Measurements from ENCODE around the gene ANKRD45. TPM values are rescaled to one million over a fixed set of nuclear protein-coding genes. Genes with fewer than 3 reads are reported as not detected.
"Not testable (repeated sequence)": the region's sequence is repeated elsewhere in the genome, so short reads cannot be mapped to it uniquely, and the experiment has no call there.

Gene ANKRD45
- total and polyA plus RNA-seq, 8 donors: 0.15 to 0.19 TPM; not detected in 6

GRCh38 chr1:173568483-173568882 lies 101.2 kb downstream of the ANKRD45 start:
- H3K27ac ChIP-seq: no peak overlapping the region
- H3K4me1 ChIP-seq: no peaks in the 10 kb centered on the region
- H3K4me3 ChIP-seq: no peak overlapping the region
- peaks cover 0 to 5% (median 0%) of the 10 kb centered on the region in 4 donors for H3K9me3 ChIP-seq
- H3K27me3 ChIP-seq: no peaks in the 10 kb centered on the region
- H3K36me3 ChIP-seq: no peaks in the 10 kb centered on the region
- intact Hi-C loops (cut with DNase I; ENCODE audit: low total_unique reads): no loop called here
- no peak for DNase-seq
- 72 to 94% (median 90%) methylated on average over 1 of the region's 1 CpG for WGBS, 5 donors
- TF ChIP-seq EP300 (IDR thresholded peaks at IDR 0.05): no peak
- no peak for TF ChIP-seq CTCF (IDR thresholded peaks at IDR 0.05)
- TF ChIP-seq POLR2A (IDR thresholded peaks at IDR 0.05): no peak
- no peak for TF ChIP-seq POLR2AphosphoS5 (IDR thresholded peaks at IDR 0.05)

- H3K4me3 ChIP-seq; DNase-seq; H3K36me3 ChIP-seq; H3K9me3 ChIP-seq; H3K27ac ChIP-seq; H3K4me1 ChIP-seq; intact Hi-C loops (cut with DNase I; ENCODE audit: low total_unique reads); H3K27me3 ChIP-seq: not testable (repeated sequence)
- 69 to 78% (median 72%) methylated on average over 1 of the region's 1 CpG for WGBS, 5 donors
These were observed 105.8 kb downstream of the ANKRD45 start for GRCh38 chr1:173563846-173564245.

- Histone ChIP-seq H3K4me1 (no peaks in the 10 kb centered on the region), H3K27ac (no peak overlapping the region), H3K36me3 (no peaks in the 10 kb centered on the region), H3K4me3 (no peak overlapping the region), H3K9me3 (peaks cover 0 to 5% (median 0%) of the 10 kb centered on the region in 4 donors), H3K27me3 (no peaks in the 10 kb centered on the region)
- no peak for DNase-seq
- 67 to 70% (median 68%) methylated on average over 6 of the region's 6 CpGs for WGBS, 5 donors
- TF ChIP-seq POLR2AphosphoS5 (IDR thresholded peaks at IDR 0.05): no peak
- no peak for TF ChIP-seq POLR2A (IDR thresholded peaks at IDR 0.05)
- TF ChIP-seq CTCF (IDR thresholded peaks at IDR 0.05): no peak
- no peak for TF ChIP-seq EP300 (IDR thresholded peaks at IDR 0.05)
- intact Hi-C loops (cut with DNase I; ENCODE audit: low total_unique reads): no loop called here
These were observed 106.8 kb downstream of the ANKRD45 start for GRCh38 chr1:173562813-173563212.

GRCh38 chr1:173561263-173561662 lies 108.4 kb downstream of the ANKRD45 start:
- 61 to 79% (median 71%) methylated on average over 1 of the region's 1 CpG for WGBS, 5 donors
- no peak for TF ChIP-seq CTCF (IDR thresholded peaks at IDR 0.05)
- TF ChIP-seq POLR2A (IDR thresholded peaks at IDR 0.05): no peak
- TF ChIP-seq EP300 (IDR thresholded peaks at IDR 0.05): no peak
- no peak for TF ChIP-seq POLR2AphosphoS5 (IDR thresholded peaks at IDR 0.05)
- no peak for DNase-seq
- H3K27me3 ChIP-seq: no peaks in the 10 kb centered on the region
- intact Hi-C loops (cut with DNase I; ENCODE audit: low total_unique reads): no loop called here
- no peaks in the 10 kb centered on the region for H3K4me1 ChIP-seq
- no peaks in the 10 kb centered on the region for H3K36me3 ChIP-seq
- no peak overlapping the region for H3K4me3 ChIP-seq
- H3K27ac ChIP-seq: no peak overlapping the region
- peaks cover 0 to 5% (median 0%) of the 10 kb centered on the region in 4 donors for H3K9me3 ChIP-seq

- Histone ChIP-seq H3K36me3 (no peaks in the 10 kb centered on the region), H3K27me3 (no peaks in the 10 kb centered on the region), H3K4me1 (no peaks in the 10 kb centered on the region), H3K9me3 (peaks cover 0 to 5% (median 0%) of the 10 kb centered on the region in 4 donors), H3K27ac (no peak overlapping the region), H3K4me3 (no peak overlapping the region)
- 81 to 90% (median 86%) methylated on average over 3 of the region's 3 CpGs for WGBS, 5 donors
- intact Hi-C loops (cut with DNase I; ENCODE audit: low total_unique reads): no loop called here
- TF ChIP-seq POLR2AphosphoS5 (IDR thresholded peaks at IDR 0.05) (no peak), POLR2A (IDR thresholded peaks at IDR 0.05) (no peak), EP300 (IDR thresholded peaks at IDR 0.05) (no peak), CTCF (IDR thresholded peaks at IDR 0.05) (no peak)
- DNase-seq: no peak
These were observed 109.3 kb downstream of the ANKRD45 start for GRCh38 chr1:173560285-173560880.
